ENCODE results near the gene KIF18A. TPM values are rescaled to one million over a fixed set of nuclear protein-coding genes. Genes with fewer than 3 reads are reported as not detected.

KIF18A gene
- total RNA-seq, 1 experiment from 2014 or later: 34.1 TPM

DNA sequence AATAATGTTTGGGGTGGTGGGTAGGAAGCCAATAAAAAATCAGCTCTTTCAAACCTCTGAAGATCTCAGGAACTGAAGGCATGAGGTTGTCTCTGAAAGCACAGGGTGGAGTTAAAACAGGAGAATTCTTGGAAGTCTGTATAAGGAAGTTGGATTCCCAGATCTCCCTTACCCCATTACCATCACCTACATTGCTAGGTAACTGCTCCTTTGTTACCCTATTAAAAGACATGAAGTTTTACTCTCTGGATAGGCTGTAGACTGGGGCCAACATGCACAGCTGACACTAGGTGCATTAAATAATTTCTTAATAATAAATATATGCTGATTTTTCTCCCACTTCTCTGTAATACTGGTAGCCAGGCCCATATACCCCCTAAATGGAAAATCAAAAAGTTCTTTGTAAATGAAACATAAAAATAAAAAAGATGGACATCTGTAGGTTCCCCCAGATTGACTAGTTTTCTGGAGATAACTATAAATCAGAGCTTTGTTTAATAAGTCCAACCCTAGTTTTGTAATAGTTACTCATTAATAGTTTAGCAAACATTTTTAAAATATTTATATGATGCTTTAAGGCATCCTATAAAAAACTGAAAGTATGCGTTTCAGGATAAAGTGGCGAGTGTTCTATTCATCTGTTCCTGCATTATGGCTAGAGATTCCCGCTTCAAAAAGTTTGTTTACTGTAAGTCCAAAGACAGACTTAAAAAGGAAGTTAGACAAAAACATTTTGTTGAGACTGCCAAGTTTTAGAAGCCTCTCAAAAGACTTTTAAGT is 63.8 kb downstream of the KIF18A start:
- DNase-seq (ENCODE audit: low spot score): no peak

DNA sequence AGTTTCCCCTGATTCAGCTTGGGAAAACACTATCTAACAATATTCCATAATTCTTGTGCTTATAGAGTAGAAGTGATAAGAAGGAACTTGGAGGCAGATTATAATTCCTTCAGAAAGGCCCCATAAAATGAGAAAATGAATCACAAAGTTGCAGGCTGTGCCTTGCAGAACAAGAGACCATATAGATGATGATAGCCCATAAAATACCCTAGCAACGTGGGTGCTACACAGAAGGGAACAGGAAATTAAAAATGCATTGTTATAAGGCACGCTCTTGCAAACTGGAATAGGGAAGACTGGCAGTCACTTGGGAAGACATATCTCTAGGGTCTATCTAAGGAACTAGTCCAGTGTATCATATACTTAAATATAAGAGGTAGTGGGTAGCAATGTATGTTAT is 67.6 kb downstream of the KIF18A start:
- no peak for DNase-seq (ENCODE audit: low spot score)

DNA sequence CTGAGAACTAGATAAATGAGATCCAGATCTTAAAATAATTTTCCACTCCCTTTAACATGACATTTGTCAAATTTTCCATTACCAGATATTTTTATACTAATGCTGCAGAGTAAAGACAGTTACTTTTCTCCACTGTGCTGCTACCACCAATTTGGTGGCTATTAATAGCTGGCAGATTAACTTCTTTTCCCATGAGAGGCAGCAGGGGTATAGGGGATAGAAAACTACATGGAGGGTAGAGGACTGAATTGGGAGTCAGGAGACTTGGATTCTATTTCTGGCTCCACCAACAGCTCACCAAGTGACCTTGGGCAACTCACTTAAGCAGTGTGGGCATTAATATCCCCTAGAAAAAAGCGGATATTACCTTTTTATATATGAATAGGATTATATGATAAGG is 69.2 kb downstream of the KIF18A start:
- DNase-seq (ENCODE audit: low spot score): no peak

DNA sequence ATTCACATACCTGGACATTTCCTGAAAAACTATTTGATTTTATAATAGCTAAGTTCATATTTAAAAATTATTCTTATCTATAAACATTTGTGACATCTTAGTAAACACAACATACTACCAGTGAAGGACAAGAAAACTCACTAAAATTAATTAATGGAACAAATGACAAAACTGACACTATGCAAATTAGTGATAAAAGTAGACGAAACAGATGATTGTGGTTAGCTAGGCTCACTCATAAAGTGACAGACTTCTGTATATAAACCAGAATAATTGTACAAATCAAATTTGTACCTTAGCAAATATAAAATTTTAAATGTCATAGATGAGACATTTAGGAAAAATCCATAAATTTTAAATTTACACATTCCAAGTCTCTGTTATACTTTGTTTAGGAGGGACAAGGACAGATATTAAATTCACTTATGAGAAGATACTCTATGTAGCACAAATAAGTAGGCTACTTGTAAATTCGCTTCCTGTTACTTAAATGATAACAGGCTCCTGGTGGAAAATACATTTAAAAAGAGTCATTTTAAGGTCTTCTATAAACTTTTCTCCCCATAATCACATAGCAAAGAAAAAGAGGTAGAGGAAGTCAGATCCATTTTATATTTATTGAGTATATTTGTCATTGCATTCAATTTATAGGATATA is 81.2 kb downstream of the KIF18A start:
- DNase-seq (ENCODE audit: low spot score): no peak

DNA sequence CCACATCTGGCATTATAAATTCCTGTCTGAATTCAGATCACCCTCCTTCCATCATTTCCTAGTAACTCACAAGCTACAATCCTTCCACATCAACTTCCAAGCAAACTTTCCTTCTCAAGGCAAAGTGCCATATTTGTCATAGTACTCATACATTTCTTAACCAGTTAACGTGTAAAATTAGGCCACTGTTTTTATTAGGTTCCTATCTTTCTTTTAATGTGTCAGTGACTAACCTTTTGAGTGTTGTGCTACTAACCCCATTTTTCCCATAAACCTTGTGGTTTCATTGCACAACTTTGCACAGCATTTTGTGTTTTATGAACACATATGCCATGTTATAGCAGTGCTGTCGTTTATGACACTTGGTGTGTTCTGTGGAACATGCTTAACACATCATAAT is 90.1 kb downstream of the KIF18A start:
- no peak for DNase-seq (ENCODE audit: low spot score)

DNA sequence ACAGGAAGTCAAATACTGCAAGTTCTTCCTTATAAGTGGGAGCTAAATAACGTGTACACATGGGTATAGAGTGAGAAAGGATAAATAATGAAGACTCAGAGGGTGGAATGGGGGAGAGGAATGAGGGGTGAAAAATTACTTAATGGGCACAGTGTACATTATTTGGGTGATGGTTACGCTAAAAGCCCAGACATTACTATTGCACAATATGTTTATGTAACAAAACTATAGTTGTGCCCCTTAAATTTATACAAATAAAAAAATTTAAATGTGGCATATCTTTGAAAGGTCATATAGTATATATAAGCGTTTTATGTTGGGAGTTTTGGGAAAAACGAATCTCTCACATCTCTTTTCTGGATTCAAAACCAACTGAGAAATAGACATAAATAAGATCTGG is 96.1 kb downstream of the KIF18A start:
- DNase-seq (ENCODE audit: low spot score): no peak

DNA sequence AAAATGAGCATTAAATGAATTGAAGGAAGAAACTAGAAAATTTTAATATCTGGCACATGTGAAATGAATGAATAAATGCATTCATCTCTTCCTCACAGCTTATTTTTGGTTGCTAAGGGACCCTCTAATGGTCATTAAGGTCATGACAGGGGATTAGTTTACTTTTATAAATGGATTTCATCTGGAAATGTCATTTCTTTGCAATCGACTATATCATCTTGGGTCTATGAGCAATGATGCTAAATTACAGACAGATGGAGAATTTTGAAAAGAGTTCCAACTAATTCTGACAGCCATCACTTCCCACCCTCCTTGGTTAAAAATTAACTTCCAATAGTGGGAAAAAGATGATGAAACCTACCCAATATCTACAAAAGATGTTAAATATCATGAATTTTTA is 98.0 kb downstream of the KIF18A start:
- DNase-seq (ENCODE audit: low spot score): no peak

DNA sequence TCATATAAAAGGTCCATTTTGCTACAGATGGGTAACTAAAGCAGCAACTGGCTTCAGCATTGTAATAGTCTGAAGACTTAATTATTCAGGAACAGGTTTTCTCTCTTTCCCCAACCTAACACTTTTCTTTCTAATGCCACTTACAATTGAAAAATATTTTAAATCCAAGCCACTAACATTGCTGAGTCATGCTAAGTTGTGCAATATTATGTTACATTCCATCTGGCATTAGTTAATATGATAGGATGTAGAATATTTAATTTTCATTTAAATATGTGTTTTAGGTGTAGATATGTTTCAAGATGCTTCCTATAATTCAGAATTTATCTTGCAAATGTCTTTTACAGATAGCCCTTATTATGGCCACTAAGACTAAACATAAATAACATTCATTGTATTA is 98.6 kb downstream of the KIF18A start:
- peak; percentile 11 for DNase-seq (ENCODE audit: low spot score)

DNA sequence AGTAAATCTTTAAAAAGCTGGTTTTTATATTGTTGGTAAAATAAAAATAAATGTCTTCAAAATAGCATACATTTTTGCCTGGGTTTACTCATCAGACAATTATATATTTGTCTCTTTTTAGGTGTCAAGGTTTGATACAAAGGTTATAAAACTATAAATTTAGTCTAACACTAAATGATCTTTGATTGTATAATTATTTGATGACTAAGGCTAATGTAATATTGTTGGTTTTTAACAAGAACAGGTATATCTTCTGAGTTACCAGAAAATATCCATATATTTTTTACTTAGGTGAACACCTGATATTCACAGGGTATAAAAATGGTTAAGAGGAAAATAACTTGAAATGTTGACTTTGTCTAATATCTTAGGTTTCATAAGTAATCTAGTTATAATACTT is 104.3 kb downstream of the KIF18A start:
- no peak for DNase-seq (ENCODE audit: low spot score)

DNA sequence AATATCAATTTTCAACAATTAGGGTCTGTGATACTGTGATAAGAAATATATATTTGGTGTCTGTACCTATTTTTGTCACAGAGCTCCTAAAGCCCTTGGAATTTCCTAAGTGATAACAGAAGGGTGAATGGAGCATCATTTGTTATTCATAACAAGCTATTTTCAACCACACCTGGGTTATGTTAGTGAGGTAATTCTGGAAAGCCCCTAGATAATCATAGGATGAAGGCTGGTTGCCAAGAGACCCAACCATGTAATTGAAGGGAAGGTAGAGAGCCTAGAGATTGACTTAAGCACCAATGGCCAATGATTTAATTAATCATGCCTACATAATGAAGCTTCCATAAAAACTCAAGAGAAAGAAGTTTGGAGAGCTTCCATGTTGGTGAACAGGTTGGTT is 109.4 kb downstream of the KIF18A start:
- no peak for DNase-seq (ENCODE audit: low spot score)

DNA sequence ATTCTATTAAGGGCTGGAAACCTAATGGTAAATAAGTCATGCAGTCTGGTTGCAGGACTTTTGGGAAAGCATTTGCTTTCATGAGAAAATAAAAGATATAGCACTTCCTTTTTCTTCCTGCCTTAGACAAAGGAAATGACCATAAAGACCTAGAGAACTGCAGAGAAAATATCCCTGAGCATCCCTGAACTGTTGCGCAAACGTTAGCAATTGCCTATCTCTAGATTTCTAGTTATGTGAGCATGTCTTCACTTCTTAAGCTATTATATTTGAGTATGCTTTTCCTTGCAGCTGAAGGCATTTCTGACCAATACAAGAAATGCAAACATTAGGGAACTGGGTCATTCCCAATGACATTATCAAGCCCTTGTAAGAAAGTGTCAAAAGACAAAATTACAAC is 110.6 kb downstream of the KIF18A start:
- no peak for DNase-seq (ENCODE audit: low spot score)

DNA sequence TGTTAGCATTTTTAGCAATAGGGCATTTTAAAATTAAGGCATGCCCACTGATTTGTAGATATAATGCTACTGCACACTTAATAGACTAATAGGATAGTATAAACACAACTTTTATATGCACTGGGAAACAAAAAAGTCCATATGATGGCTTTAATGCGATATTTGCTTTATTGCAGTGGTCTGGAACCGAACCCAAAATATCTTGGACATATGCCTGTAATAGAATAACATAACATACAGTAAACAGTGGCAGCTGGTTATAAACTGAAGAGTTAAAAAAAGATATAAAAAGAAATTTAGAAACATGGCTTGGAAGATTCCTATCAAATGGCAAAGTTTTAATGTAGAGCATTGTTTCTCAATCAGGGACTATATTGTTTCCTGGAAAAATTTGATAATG is 111.9 kb downstream of the KIF18A start:
- DNase-seq (ENCODE audit: low spot score): no peak

DNA sequence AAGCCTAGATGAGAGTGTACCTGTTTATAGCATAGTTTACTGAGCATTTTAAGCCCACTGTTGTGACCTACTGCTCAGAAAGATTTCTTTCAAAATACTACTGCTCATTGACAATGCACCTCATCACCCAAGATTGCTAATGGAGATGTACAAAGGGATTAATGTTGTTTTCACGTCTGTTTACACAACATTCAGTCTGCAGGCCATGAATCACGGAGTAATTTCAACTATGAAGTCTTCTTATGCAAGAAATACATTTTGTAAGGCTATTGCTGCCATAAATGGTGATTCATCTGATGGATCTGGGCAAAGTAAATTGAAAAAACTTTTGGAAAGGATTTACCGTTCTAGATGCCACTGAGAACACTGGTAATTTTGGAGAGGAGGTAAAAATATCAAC is 112.9 kb downstream of the KIF18A start:
- DNase-seq (ENCODE audit: low spot score): no peak

DNA sequence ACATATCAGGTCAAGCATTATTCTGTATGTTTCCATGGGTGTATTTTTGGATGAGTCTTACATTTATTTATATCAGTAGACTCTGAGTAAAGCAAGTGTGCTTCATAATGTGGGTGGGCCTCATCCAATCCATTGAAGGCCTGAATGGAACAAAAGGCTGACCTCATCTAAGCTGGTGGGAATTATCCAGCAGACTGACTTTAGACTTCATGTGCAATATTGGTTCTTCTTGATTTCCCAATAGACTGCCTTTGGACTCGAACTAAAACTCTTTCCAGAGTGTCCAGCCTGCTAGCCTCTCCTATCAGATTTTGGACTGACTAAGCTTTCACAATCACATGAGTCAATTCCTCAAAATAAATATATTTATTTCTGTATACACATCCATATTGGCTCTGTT is 116.2 kb downstream of the KIF18A start:
- no peak for DNase-seq (ENCODE audit: low spot score)

DNA sequence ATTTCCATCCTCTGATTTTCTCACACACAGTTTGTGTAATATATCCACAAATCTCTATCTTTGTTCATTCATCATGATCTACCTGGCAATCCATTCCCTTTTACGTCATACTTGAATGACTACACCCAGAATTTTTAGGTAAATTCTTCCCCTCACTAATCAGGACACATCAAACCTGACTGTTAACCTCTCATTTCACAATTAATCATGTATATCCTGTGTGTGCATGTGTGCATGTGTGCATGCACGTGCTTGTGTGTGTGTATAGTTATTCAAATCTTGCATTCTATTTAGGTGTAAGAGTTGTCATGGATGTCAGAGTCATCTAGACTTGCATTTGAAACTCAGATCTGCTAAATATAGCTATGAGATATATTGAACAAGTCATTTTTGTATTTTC is 130.4 kb downstream of the KIF18A start:
- DNase-seq (ENCODE audit: low spot score): no peak

DNA sequence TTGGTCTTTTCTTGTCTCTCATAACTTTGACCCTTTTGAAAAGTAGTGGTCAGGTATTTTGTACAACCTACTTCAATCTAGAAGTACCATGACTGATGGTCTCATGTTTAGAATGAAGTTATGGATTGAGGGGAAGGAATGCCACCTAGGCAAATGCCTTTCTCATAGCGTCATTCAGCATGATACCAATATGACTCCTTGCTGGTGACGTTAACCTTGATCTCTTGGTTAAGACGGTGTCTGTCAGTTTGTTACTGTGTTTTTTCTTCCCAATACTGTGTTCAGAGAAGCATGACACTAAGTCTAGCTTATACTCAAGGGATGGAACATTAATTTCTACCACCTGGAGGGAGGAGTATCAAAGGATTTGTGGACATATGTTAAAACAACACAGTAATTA is 130.9 kb downstream of the KIF18A start:
- DNase-seq (ENCODE audit: low spot score): no peak

DNA sequence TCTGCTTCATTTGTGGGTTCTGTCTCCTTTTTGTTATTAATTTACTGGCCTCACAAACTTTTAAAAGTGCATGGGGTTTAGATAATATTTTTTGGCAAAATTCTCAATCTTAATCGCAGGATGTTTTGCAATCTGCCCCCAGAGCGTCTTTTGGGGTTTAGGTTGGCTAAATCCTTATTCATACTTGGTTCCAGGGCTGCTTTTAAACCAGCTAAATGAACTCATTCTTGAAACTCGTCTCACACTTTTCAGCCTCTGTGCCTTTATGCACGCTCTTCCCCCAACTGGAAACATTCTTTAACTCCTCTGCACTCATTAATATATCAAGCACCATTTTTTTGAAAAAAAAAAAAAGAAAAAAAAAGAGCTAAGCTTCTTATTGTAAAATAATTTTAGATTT is 131.7 kb downstream of the KIF18A start:
- DNase-seq (ENCODE audit: low spot score): no peak

DNA sequence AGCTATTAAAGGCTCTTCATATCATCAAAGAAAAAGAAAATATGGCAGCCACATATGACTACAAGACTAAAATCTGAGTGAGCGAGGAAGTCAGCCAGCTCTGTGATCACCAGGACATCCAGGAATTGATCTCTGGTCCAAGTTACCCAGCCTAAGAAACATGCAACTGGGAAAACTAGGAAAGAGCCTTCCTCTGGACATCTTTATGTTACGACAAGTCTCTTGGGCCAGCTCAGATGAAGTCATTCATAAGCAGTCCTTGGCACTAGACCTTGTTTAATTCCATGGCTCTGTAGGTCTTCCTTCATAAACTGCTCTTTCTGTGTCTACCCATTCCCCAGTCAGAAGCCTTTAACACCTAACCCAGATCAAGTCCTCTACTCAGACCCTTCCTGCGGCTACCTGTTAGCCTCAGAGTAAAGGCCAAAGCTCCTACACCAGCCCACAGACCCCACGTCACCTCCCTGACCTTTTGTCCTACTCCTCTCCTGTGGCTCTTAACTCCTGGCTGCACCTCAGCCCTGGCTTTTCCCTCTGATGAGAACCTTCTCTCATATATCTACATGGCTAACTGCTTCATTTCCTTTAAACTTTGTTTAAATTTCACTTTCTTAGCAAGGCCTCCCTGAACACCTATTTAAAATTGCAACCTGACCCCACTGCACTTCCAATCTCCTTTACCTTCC is 134.0 kb downstream of the KIF18A start:
- no peak for DNase-seq (ENCODE audit: low spot score)

DNA sequence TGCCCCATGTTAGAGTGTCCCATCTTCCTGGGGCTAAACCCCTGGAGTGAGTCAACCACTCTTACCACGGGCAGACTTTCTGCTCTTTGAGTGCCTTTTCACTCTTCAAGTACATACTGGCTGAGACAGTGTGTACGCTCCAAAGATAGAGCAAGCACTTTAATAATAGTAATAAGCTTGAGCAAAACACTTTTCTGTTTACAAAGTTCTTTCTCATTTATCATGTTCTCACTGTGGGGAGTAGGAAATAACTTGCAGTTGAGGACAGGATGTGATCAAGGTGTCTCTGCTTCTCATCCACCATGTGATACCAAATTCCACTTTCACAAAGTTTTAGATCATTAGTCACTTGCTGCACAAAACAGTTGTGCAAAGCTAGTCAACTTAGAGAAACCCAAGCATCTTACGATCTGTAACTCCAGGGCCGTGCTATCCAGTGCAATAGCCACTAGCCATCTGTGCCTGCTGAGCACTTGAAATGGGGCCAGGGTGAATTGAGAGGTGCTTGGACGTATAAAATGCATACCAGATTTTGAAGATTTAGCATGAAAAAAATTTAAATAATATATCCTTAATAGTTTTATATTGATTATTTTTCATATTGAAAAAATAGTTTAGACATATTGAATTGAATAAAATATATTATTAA is 135.3 kb downstream of the KIF18A start:
- DNase-seq (ENCODE audit: low spot score): no peak

DNA sequence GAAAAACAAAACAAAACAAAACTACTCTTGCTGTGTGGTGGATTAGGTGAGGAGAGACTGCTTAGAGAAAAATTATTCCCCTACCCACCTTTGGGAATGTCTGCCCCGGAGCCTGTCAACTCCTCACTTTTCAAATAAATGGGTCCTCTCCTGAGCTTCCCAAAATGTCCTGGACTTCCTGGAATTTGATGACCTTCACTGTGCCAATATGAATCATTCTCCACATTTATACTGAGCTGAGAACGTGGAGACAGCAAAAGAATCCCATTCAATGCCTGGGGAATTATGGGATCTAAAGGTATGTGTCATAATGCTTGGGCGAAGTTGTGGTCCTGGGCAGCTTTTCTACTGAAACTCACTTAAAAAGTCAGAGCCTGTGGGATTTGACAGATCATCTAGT is 136.8 kb downstream of the KIF18A start:
- DNase-seq (ENCODE audit: low spot score): no peak
